K562 (cell line): ENCODE measurements around the gene NOP10.

ENCODE experiments used
- ARNT ChIP-seq, 2 experiments: fragments of 450-650 bp; IDR thresholded peaks; 2 replicates each; pipeline ENCODE4 v1.6.1; 2016; ENCODE audit warnings: mild to moderate bottlenecking in 1 of 2
- MAX ChIP-seq: sonication (generic); formaldehyde crosslinking; IDR thresholded peaks from 2 replicates; pipeline ENCODE4 v1.9.0; 2022; ENCODE audit warnings: mild to moderate bottlenecking, missing genetic modification reagents
- MYNN ChIP-seq, 2 experiments: sonication (generic); formaldehyde crosslinking in 1 of 2; IDR thresholded peaks; 2 replicates each; pipeline versions ENCODE4 v1.5.0 to v1.6.1; 2016 to 2020; ENCODE audit warnings: antibody characterized with exemption in 1 of 2, missing genetic modification reagents in 1 of 2
- PTRF ChIP-seq: fragments of 450-650 bp; IDR thresholded peaks from 2 replicates; pipeline ENCODE4 v1.6.1; 2016; ENCODE audit warnings: mild to moderate bottlenecking, missing genetic modification characterization, missing compliant biosample characterization
- RFX1 ChIP-seq: fragments of 450-650 bp; IDR thresholded peaks from 2 replicates; pipeline ENCODE4 v1.6.1; 2016; ENCODE audit warnings: mild to moderate bottlenecking, moderate library complexity
- TARDBP ChIP-seq: fragments of 450-650 bp; IDR thresholded peaks from 2 replicates; pipeline ENCODE4 v1.6.1; 2016
- TCF15 ChIP-seq: fragments of 250-450 bp; sonication (Bioruptor Pico); IDR thresholded peaks from 2 replicates; pipeline ENCODE4 v1.8.0; 2022; ENCODE audit warnings: moderate library complexity, mild to moderate bottlenecking, inconsistent platforms
- USF2 ChIP-seq: sonication (generic); formaldehyde crosslinking; IDR thresholded peaks from 2 replicates; pipeline ENCODE4 v1.5.0; 2020; ENCODE audit warnings: missing genetic modification reagents
- ZFP91 ChIP-seq: sonication (generic); formaldehyde crosslinking; IDR thresholded peaks from 2 replicates; pipeline ENCODE4 v1.8.0; 2022; ENCODE audit warnings: mild to moderate bottlenecking, missing genetic modification reagents
- ZNF512 ChIP-seq: IDR thresholded peaks from 2 replicates; pipeline ENCODE4 v1.6.1; 2016; ENCODE audit warnings: missing genetic modification characterization, missing compliant biosample characterization
- ZZZ3 ChIP-seq: fragments of 450-650 bp; IDR thresholded peaks from 2 replicates; pipeline ENCODE4 v1.6.1; 2016; ENCODE audit warnings: antibody characterized with exemption, mild to moderate bottlenecking, moderate library complexity

GRCh38 chr15:34331809-34332208 lies 11.1 kb downstream of the NOP10 start:
- TF ChIP-seq ZNF512 (tag): no peak
- TF ChIP-seq TARDBP: no peak
- TF ChIP-seq ARNT (IDR thresholded peaks at IDR 0.05): peak in 1 of 2 experiments; percentile 71; a peak in 1 of 4 replicates
- no peak for TF ChIP-seq MYNN (IDR thresholded peaks at IDR 0.05)
- no peak for TF ChIP-seq MYNN (CRISPR knock-in tag; IDR thresholded peaks at IDR 0.05)
- TF ChIP-seq USF2 (CRISPR knock-in tag): no peak
- no peak for TF ChIP-seq ZFP91 (CRISPR knock-in tag)
- TF ChIP-seq MAX: no peak
- no peak for TF ChIP-seq RFX1
- no peak for TF ChIP-seq TCF15 (CRISPR knock-in tag)
- TF ChIP-seq PTRF (tag): no peak
- TF ChIP-seq ZZZ3: no peak
